SJSA1 (cell line): ENCODE data around the gene SPAG6. TPM values are rescaled to one million over a fixed set of nuclear protein-coding genes. Genes with fewer than 3 reads are reported as not detected.

ENCODE experiments used
- DNase-seq, 2 experiments: peaks; one replicate each; pipeline ENCODE4 v3.0.0-alpha.2; 2015 to 2020; ENCODE audit warnings: low spot score in 2 of 2, low read depth in 1 of 2
- H3K27ac ChIP-seq: fragments of 250-450 bp; sonication (Bioruptor Pico); 2 replicates; pipeline ENCODE4 v1.5.1; 2020; ENCODE audit warnings: mild to moderate bottlenecking, moderate library complexity
- H3K27me3 ChIP-seq: fragments of 250-450 bp; sonication (Bioruptor Pico); replicated peaks from 2 replicates; pipeline ENCODE4 v1.5.1; 2020; ENCODE audit warnings: mild to moderate bottlenecking, moderate library complexity
- H3K36me3 ChIP-seq: fragments of 250-450 bp; sonication (Bioruptor Pico); 2 replicates; pipeline ENCODE4 v1.5.1; 2020; ENCODE audit warnings: mild to moderate bottlenecking
- H3K4me1 ChIP-seq: fragments of 250-450 bp; sonication (Bioruptor Pico); replicated peaks from 2 replicates; pipeline ENCODE4 v1.6.1; 2021; ENCODE audit warnings: mild to moderate bottlenecking
- H3K4me3 ChIP-seq: fragments of 250-450 bp; sonication (Bioruptor Pico); 2 replicates; pipeline ENCODE4 v1.5.1; 2020; ENCODE audit warnings: mild to moderate bottlenecking
- H3K9me3 ChIP-seq: fragments of 250-450 bp; sonication (Bioruptor Pico); replicated peaks from 2 replicates; pipeline ENCODE4 v1.5.1; 2020; ENCODE audit warnings: mild to moderate bottlenecking
- total RNA-seq: library from RNA; depleted of rRNA; stranded (reverse); fragments of >200 nt; shearing (Covaris generic); gene quantifications from 2 replicates; pipeline ENCODE4 v1.2.3, GENCODE V29; 2014

SPAG6 gene
- total RNA-seq, 1 experiment from 2014 or later = not detected

- H3K36me3 ChIP-seq = no peaks in the 10 kb centered on the region
- H3K4me1 ChIP-seq = no peaks in the 10 kb centered on the region
- H3K4me3 ChIP-seq = no peak overlapping the region
- peaks cover 6% of the 10 kb centered on the region; the same call in 1 of the 2 replicates for H3K27me3 ChIP-seq
- no peaks in the 10 kb centered on the region for H3K9me3 ChIP-seq
- DNase-seq = no peak
- no peak overlapping the region for H3K27ac ChIP-seq
These were observed 19.3 kb downstream of the SPAG6 start for GRCh38 chr10:22364407-22365140.

GRCh38 chr10:22365233-22365632 is 19.9 kb downstream of the SPAG6 start:
- Histone ChIP-seq H3K36me3 (no peaks in the 10 kb centered on the region), H3K27ac (no peak overlapping the region), H3K4me1 (no peaks in the 10 kb centered on the region), H3K4me3 (no peak overlapping the region), H3K27me3 (peaks cover 6% of the 10 kb centered on the region; the same call in 1 of the 2 replicates), H3K9me3 (no peaks in the 10 kb centered on the region)
- no peak for DNase-seq

GRCh38 chr10:22365644-22366434 is 20.5 kb downstream of the SPAG6 start:
- DNase-seq = no peak
- H3K9me3 ChIP-seq = no peaks in the 10 kb centered on the region
- H3K4me3 ChIP-seq = no peak overlapping the region
- H3K4me1 ChIP-seq = no peaks in the 10 kb centered on the region
- peaks cover 6% of the 10 kb centered on the region; the same call in 1 of the 2 replicates for H3K27me3 ChIP-seq
- H3K36me3 ChIP-seq = no peaks in the 10 kb centered on the region
- no peak overlapping the region for H3K27ac ChIP-seq

- peaks cover 6% of the 10 kb centered on the region; the same call in 1 of the 2 replicates for H3K27me3 ChIP-seq
- H3K36me3 ChIP-seq = no peaks in the 10 kb centered on the region
These were observed 21.1 kb downstream of the SPAG6 start for GRCh38 chr10:22366435-22366703.

GRCh38 chr10:22366771-22367170 is 21.5 kb downstream of the SPAG6 start:
- H3K9me3 ChIP-seq = no peaks in the 10 kb centered on the region
- DNase-seq = no peak
- peaks cover 6% of the 10 kb centered on the region; the same call in 1 of the 2 replicates for H3K27me3 ChIP-seq
- no peaks in the 10 kb centered on the region for H3K4me1 ChIP-seq
- no peak overlapping the region for H3K27ac ChIP-seq
- no peak overlapping the region for H3K4me3 ChIP-seq
- H3K36me3 ChIP-seq = no peaks in the 10 kb centered on the region

More at GRCh38 chr10:22366435-22366703, 21.1 kb downstream of the SPAG6 start:
- no peak overlapping the region for H3K4me3 ChIP-seq
- no peaks in the 10 kb centered on the region for H3K4me1 ChIP-seq
- DNase-seq = no peak
- no peaks in the 10 kb centered on the region for H3K9me3 ChIP-seq
- no peak overlapping the region for H3K27ac ChIP-seq

- Histone ChIP-seq H3K27me3 (peaks cover 6% of the 10 kb centered on the region; the same call in 1 of the 2 replicates), H3K27ac (no peak overlapping the region), H3K4me1 (no peaks in the 10 kb centered on the region), H3K4me3 (no peak overlapping the region), H3K36me3 (no peaks in the 10 kb centered on the region), H3K9me3 (no peaks in the 10 kb centered on the region)
- DNase-seq = no peak
These were observed 22.2 kb downstream of the SPAG6 start for GRCh38 chr10:22367471-22367870.

GRCh38 chr10:22368402-22368801 is 23.1 kb downstream of the SPAG6 start:
- Histone ChIP-seq H3K27me3 (peaks cover 6% of the 10 kb centered on the region; the same call in 1 of the 2 replicates), H3K4me3 (no peak overlapping the region), H3K27ac (no peak overlapping the region), H3K9me3 (no peaks in the 10 kb centered on the region), H3K36me3 (no peaks in the 10 kb centered on the region), H3K4me1 (no peaks in the 10 kb centered on the region)
- no peak for DNase-seq

GRCh38 chr10:22368981-22369380 is 23.7 kb downstream of the SPAG6 start:
- DNase-seq = no peak
- H3K27me3 ChIP-seq = peaks cover 6% of the 10 kb centered on the region; the same call in 1 of the 2 replicates
- no peaks in the 10 kb centered on the region for H3K9me3 ChIP-seq
- H3K4me3 ChIP-seq = no peak overlapping the region
- H3K36me3 ChIP-seq = no peaks in the 10 kb centered on the region
- no peak overlapping the region for H3K27ac ChIP-seq
- H3K4me1 ChIP-seq = no peaks in the 10 kb centered on the region

GRCh38 chr10:22369434-22370072 is 24.3 kb downstream of the SPAG6 start:
- H3K9me3 ChIP-seq = no peaks in the 10 kb centered on the region
- DNase-seq = no peak
- H3K4me3 ChIP-seq = no peak overlapping the region
- H3K36me3 ChIP-seq = no peaks in the 10 kb centered on the region
- H3K27ac ChIP-seq = no peak overlapping the region
- no peaks in the 10 kb centered on the region for H3K4me1 ChIP-seq
- H3K27me3 ChIP-seq = peaks cover 2% of the 10 kb centered on the region; the same call in 1 of the 2 replicates

GRCh38 chr10:22370320-22370719 is 25.0 kb downstream of the SPAG6 start:
- no peak overlapping the region for H3K4me3 ChIP-seq
- H3K36me3 ChIP-seq = no peaks in the 10 kb centered on the region
- H3K27ac ChIP-seq = no peak overlapping the region
- no peaks in the 10 kb centered on the region for H3K27me3 ChIP-seq
- H3K9me3 ChIP-seq = no peaks in the 10 kb centered on the region
- no peaks in the 10 kb centered on the region for H3K4me1 ChIP-seq
- DNase-seq = no peak

- no peaks in the 10 kb centered on the region for H3K36me3 ChIP-seq
- DNase-seq = no peak
- no peak overlapping the region for H3K27ac ChIP-seq
- H3K27me3 ChIP-seq = no peaks in the 10 kb centered on the region
- no peak overlapping the region for H3K4me3 ChIP-seq
- no peaks in the 10 kb centered on the region for H3K4me1 ChIP-seq
- H3K9me3 ChIP-seq = no peaks in the 10 kb centered on the region
These were observed 27.0 kb downstream of the SPAG6 start for GRCh38 chr10:22372298-22372697.

GRCh38 chr10:22372917-22373316 is 27.6 kb downstream of the SPAG6 start:
- Histone ChIP-seq H3K4me3 (no peak overlapping the region), H3K36me3 (no peaks in the 10 kb centered on the region), H3K9me3 (no peaks in the 10 kb centered on the region), H3K4me1 (no peaks in the 10 kb centered on the region), H3K27me3 (no peaks in the 10 kb centered on the region), H3K27ac (no peak overlapping the region)
- DNase-seq = no peak

- no peaks in the 10 kb centered on the region for H3K36me3 ChIP-seq
- H3K9me3 ChIP-seq = no peaks in the 10 kb centered on the region
- H3K4me3 ChIP-seq = no peak overlapping the region
- no peak overlapping the region for H3K27ac ChIP-seq
- no peaks in the 10 kb centered on the region for H3K27me3 ChIP-seq
- H3K4me1 ChIP-seq = no peaks in the 10 kb centered on the region
- DNase-seq = no peak
These were observed 29.3 kb downstream of the SPAG6 start for GRCh38 chr10:22374489-22375126.
